Vagina (tissue), 2 donors: ENCODE data around the gene SLC12A3. TPM values are rescaled to one million over a fixed set of nuclear protein-coding genes. Genes with fewer than 3 reads are reported as not detected.
A peak's percentile ranks its signal among the peaks of the same experiment; 100 is the strongest.
"Not testable (repeated sequence)": the region's sequence is repeated elsewhere in the genome, so short reads cannot be mapped to it uniquely, and the experiment has no call there.

Source experiments
- DNase-seq, 2 donors: peaks; one replicate each; pipeline ENCODE4 v3.0.0-alpha.2; 2017; ENCODE audit errors: extremely low spot score in 2 of 2
- H3K27ac ChIP-seq: fragments of 200-600 bp; sonication (generic); one replicate; pipeline ENCODE4 v1.5.1; 2019
- H3K27me3 ChIP-seq: fragments of 200-600 bp; sonication (generic); one replicate; pipeline ENCODE4 v1.5.1; 2019
- H3K36me3 ChIP-seq, 2 donors: fragments of 200-600 bp; sonication (generic); one replicate each; pipeline ENCODE4 v1.5.1; 2017 to 2019
- H3K4me1 ChIP-seq: fragments of 200-600 bp; sonication (generic); one replicate; pipeline ENCODE4 v1.5.1; 2019
- H3K4me3 ChIP-seq, 2 donors: fragments of 200-600 bp; sonication (generic); 1 replicate in 1 of 2; 2 replicates in 1 of 2; pipeline ENCODE4 v1.5.1; 2016 to 2019
- H3K9me3 ChIP-seq: fragments of 200-600 bp; sonication (generic); one replicate; pipeline ENCODE4 v1.5.1; 2019
- CTCF ChIP-seq, 3 experiments: fragments of 450-650 bp in 2 of 3; fragments of 200-600 bp in 1 of 3; sonication (generic) in 1 of 3; IDR thresholded peaks; one replicate each; pipeline ENCODE4 v1.5.1; 2017 to 2019; ENCODE audit warnings: antibody characterized with exemption in 3 of 3, mild to moderate bottlenecking in 2 of 3, moderate library complexity in 2 of 3
- POLR2A ChIP-seq, 2 donors: fragments of 450-650 bp; IDR thresholded peaks; one replicate each; pipeline ENCODE4 v1.6.1; 2017; ENCODE audit warnings: antibody characterized with exemption in 2 of 2, mild to moderate bottlenecking in 2 of 2, moderate library complexity in 2 of 2
- POLR2AphosphoS5 ChIP-seq, 2 donors: sonication (generic); formaldehyde crosslinking; IDR thresholded peaks; one replicate each; pipeline ENCODE4 v1.9.0; 2017; ENCODE audit warnings: antibody characterized with exemption in 2 of 2, mild to moderate bottlenecking in 2 of 2, low read depth in 1 of 2; ENCODE audit not compliant: insufficient read depth in 1 of 2
- intact Hi-C: fragments of 100-400 bp; cut with DNase I; formaldehyde crosslinking; loops from one replicate; pipeline ENCODE4 v1.15.1; 2023
- total RNA-seq: library from RNA; depleted of rRNA; stranded (reverse); fragments of >200 nt; gene quantifications from one replicate; pipeline ENCODE4 v1.2.3, GENCODE V29; 2016

Gene SLC12A3
- total RNA-seq, 1 donor from 2014 or later: not detected

- peak overlapping the region; percentile 82 to 96 for H3K4me3 ChIP-seq
- no peaks in the 10 kb centered on the region for H3K27me3 ChIP-seq
- H3K27ac ChIP-seq: peak overlapping the region; percentile 100
- H3K9me3 ChIP-seq: no peaks in the 10 kb centered on the region
- intact Hi-C loops: loop anchor here (5.0 to 10.0 kb wide), 2 partner anchors 53 to 69 kb away; partner anchors contain the start of genes NLRC5 and SLC12A3
- peaks cover 0 to 43% of the 10 kb centered on the region in 2 donors for H3K36me3 ChIP-seq
- peaks cover 53% of the 10 kb centered on the region for H3K4me1 ChIP-seq
- TF ChIP-seq CTCF (IDR thresholded peaks at IDR 0.05): no peak
- no peak for DNase-seq
Observed at GRCh38 chr16:56933828-56934598, 69.0 kb downstream of the SLC12A3 start.

GRCh38 chr16:56934599-56935145 is 69.7 kb downstream of the SLC12A3 start:
- H3K9me3 ChIP-seq, H3K27me3 ChIP-seq, DNase-seq: not testable (repeated sequence)
- H3K4me3 ChIP-seq: peak overlapping the region; percentile 82 to 96
- intact Hi-C loops: loop anchor here (5.0 to 10.0 kb wide), 2 partner anchors 53 to 70 kb away; partner anchors contain the start of genes NLRC5 and SLC12A3
- peak overlapping the region; percentile 100 for H3K27ac ChIP-seq
- H3K4me1 ChIP-seq: peaks cover 53% of the 10 kb centered on the region
- H3K36me3 ChIP-seq: peaks cover 0 to 49% of the 10 kb centered on the region in 2 donors

- TF ChIP-seq POLR2A (IDR thresholded peaks at IDR 0.05) (no peak), CTCF (IDR thresholded peaks at IDR 0.05) (no peak), POLR2AphosphoS5 (IDR thresholded peaks at IDR 0.05; ENCODE audit: insufficient read depth in 1 of 2, low read depth in 1 of 2) (no peak)
- H3K9me3 ChIP-seq: no peaks in the 10 kb centered on the region
- no peak for DNase-seq
- H3K4me3 ChIP-seq: peak overlapping the region in 1 of 2 donors; percentile 96
- H3K36me3 ChIP-seq: peaks cover 0 to 55% of the 10 kb centered on the region in 2 donors
- peak overlapping the region; percentile 100 for H3K27ac ChIP-seq
- peaks cover 53% of the 10 kb centered on the region for H3K4me1 ChIP-seq
- intact Hi-C loops: loop anchor here (10.0 kb wide), 1 partner anchor 70 kb away; the partner anchor contains the start of gene SLC12A3
- no peaks in the 10 kb centered on the region for H3K27me3 ChIP-seq
Observed at GRCh38 chr16:56935201-56935600, 70.2 kb downstream of the SLC12A3 start.

- intact Hi-C loops: loop anchor here (10.0 kb wide), 1 partner anchor 72 kb away; the partner anchor contains the start of gene SLC12A3
Observed at GRCh38 chr16:56936491-56936890, 71.5 kb downstream of the SLC12A3 start.

GRCh38 chr16:56936950-56937349 is 71.9 kb downstream of the SLC12A3 start:
- H3K27ac ChIP-seq: no peak overlapping the region
- H3K4me3 ChIP-seq: no peak overlapping the region
- TF ChIP-seq CTCF (IDR thresholded peaks at IDR 0.05) (no peak), POLR2A (IDR thresholded peaks at IDR 0.05) (no peak), POLR2AphosphoS5 (IDR thresholded peaks at IDR 0.05; ENCODE audit: insufficient read depth in 1 of 2, low read depth in 1 of 2) (no peak)
- intact Hi-C loops: loop anchor here (10.0 kb wide), 1 partner anchor 72 kb away; the partner anchor contains the start of gene SLC12A3
- H3K4me1 ChIP-seq: peaks cover 43% of the 10 kb centered on the region
- peaks cover 0 to 71% of the 10 kb centered on the region in 2 donors for H3K36me3 ChIP-seq
- DNase-seq: no peak
- no peaks in the 10 kb centered on the region for H3K9me3 ChIP-seq
- no peaks in the 10 kb centered on the region for H3K27me3 ChIP-seq

More at GRCh38 chr16:56936491-56936890, 71.5 kb downstream of the SLC12A3 start:
- Histone ChIP-seq H3K27ac (no peak overlapping the region), H3K27me3 (no peaks in the 10 kb centered on the region), H3K9me3 (no peaks in the 10 kb centered on the region), H3K36me3 (peaks cover 0 to 67% of the 10 kb centered on the region in 2 donors), H3K4me1 (peaks cover 44% of the 10 kb centered on the region), H3K4me3 (no peak overlapping the region)
- no peak for TF ChIP-seq POLR2AphosphoS5 (IDR thresholded peaks at IDR 0.05; ENCODE audit: insufficient read depth in 1 of 2, low read depth in 1 of 2)
- TF ChIP-seq POLR2A (IDR thresholded peaks at IDR 0.05): no peak
- no peak for TF ChIP-seq CTCF (IDR thresholded peaks at IDR 0.05)
- no peak for DNase-seq
